Natural killer cell (primary cell): Measurements from ENCODE around the gene TRIM37. TPM values are rescaled to one million over a fixed set of nuclear protein-coding genes. Genes with fewer than 3 reads are reported as not detected.

ENCODE experiments used
- ATAC-seq, 3 donors: fragments of 150-1000 bp in 2 of 3; fragments of 200-7000 bp in 1 of 3; cut with Tn5 transposase; 1 replicate in 1 of 3; 2 replicates in 2 of 3; pipeline ENCODE4 v1.10.0; 2021; ENCODE audit warnings: mild to moderate bottlenecking in 2 of 3, moderate library complexity in 2 of 3
- DNase-seq, 2 donors: peaks; one replicate each; pipeline versions ENCODE4 v3.0.0 to v3.0.0-alpha.2; 2013 to 2021; ENCODE audit warnings: mixed read lengths in 1 of 2
- H3K27ac ChIP-seq: one replicate; pipeline ENCODE4 v1.5.1; 2013; ENCODE audit warnings: mild to moderate bottlenecking, low read length
- H3K27me3 ChIP-seq: one replicate; pipeline ENCODE4 v1.6.1; 2013; ENCODE audit warnings: low read length; ENCODE audit not compliant: control insufficient read depth, insufficient read depth
- H3K36me3 ChIP-seq: one replicate; pipeline ENCODE4 v1.6.1; 2013; ENCODE audit warnings: low read length; ENCODE audit not compliant: control insufficient read depth, insufficient read depth
- H3K4me1 ChIP-seq: one replicate; pipeline ENCODE4 v1.6.1; 2013; ENCODE audit warnings: low read length; ENCODE audit not compliant: control insufficient read depth, insufficient read depth
- H3K4me3 ChIP-seq: one replicate; pipeline ENCODE4 v1.5.1; 2013; ENCODE audit warnings: low read length
- H3K9me3 ChIP-seq: one replicate; pipeline ENCODE4 v1.6.1; 2013; ENCODE audit warnings: low read length; ENCODE audit not compliant: control insufficient read depth, insufficient read depth
- H3K27ac Mint-ChIP-seq, 2 donors: one replicate each; pipeline ENCODE4 v1.8.0; 2022; ENCODE audit warnings: mild to moderate bottlenecking in 2 of 2, mixed read lengths in 2 of 2, moderate library complexity in 1 of 2
- H3K27me3 Mint-ChIP-seq, 2 donors: one replicate each; pipeline ENCODE4 v1.8.0; 2022; ENCODE audit warnings: low read depth in 2 of 2, mixed read lengths in 2 of 2
- H3K36me3 Mint-ChIP-seq: one replicate; pipeline ENCODE4 v1.8.0; 2022; ENCODE audit warnings: mixed read lengths
- H3K4me1 Mint-ChIP-seq, 2 donors: one replicate each; pipeline ENCODE4 v1.8.0; 2022; ENCODE audit warnings: mixed read lengths in 2 of 2
- H3K4me3 Mint-ChIP-seq: one replicate; pipeline ENCODE4 v1.8.0; 2022; ENCODE audit warnings: mild to moderate bottlenecking, moderate library complexity, mixed read lengths
- H3K9me3 Mint-ChIP-seq, 2 donors: one replicate each; pipeline ENCODE4 v1.8.0; 2022; ENCODE audit warnings: mixed read lengths in 2 of 2
- CTCF ChIP-seq: fragments of 200-600 bp; IDR thresholded peaks from one replicate; pipeline ENCODE4 v1.8.0; 2022; ENCODE audit warnings: antibody characterized with exemption
- WGBS: methylation state at CpG from one replicate; pipeline ENCODE4 v1.1.7; 2013; ENCODE audit warnings: missing lambda C conversion rate; ENCODE audit not compliant: insufficient coverage; 5-methylcytosine and 5-hydroxymethylcytosine counted together
- intact Hi-C: fragments of 100-400 bp; cut with micrococcal nuclease; formaldehyde crosslinking; loops from one replicate; pipeline ENCODE4 v1.14.2; 2022
- total RNA-seq, 4 donors: library from RNA; stranded (reverse); fragments of 120-200 nt in 1 of 4; gene quantifications; one replicate each; pipeline versions ENCODE4 v1.2.3 to v1.2.4, GENCODE V29; 2013 to 2022

Gene TRIM37
- total RNA-seq, 3 donors from 2014 or later (not counting 1 experiment from before 2014, with no cell fraction given), result 20.4 to 26.1 (median 21.9) TPM

GRCh38 chr17:59110973-59111372, 4.3 kb upstream of the TRIM37 start:
- Histone ChIP-seq H3K9me3 (no peaks in the 10 kb centered on the region), H3K27ac (no peak overlapping the region), H3K36me3 (peaks cover 8% of the 10 kb centered on the region), H3K27me3 (no peaks in the 10 kb centered on the region), H3K4me1 (peaks cover 8% of the 10 kb centered on the region), H3K4me3 (no peak overlapping the region)
- Mint-ChIP-seq H3K4me3 (no peak overlapping the region), H3K4me1 (peaks cover 14 to 15% of the 10 kb centered on the region in 2 donors), H3K9me3 (no peaks in the 10 kb centered on the region), H3K27me3 (no peaks in the 10 kb centered on the region), H3K27ac (no peak overlapping the region), H3K36me3 (no peaks in the 10 kb centered on the region)
- intact Hi-C loops, result no loop called here
- DNase-seq (no peak), ATAC-seq (no peak)
- TF ChIP-seq CTCF, result no peak

GRCh38 chr17:59108400-59109102, 1.9 kb upstream of the TRIM37 start:
- DNase-seq, result no peak
- Mint-ChIP-seq H3K27me3 (no peaks in the 10 kb centered on the region), H3K4me3 (peak overlapping the region; percentile 13), H3K9me3 (no peaks in the 10 kb centered on the region), H3K4me1 (peaks cover 24% of the 10 kb centered on the region in 2 donors), H3K27ac (no peak overlapping the region), H3K36me3 (no peaks in the 10 kb centered on the region)
- Histone ChIP-seq H3K27me3 (no peaks in the 10 kb centered on the region), H3K4me1 (peaks cover 14% of the 10 kb centered on the region), H3K27ac (no peak overlapping the region), H3K4me3 (no peak overlapping the region), H3K36me3 (peaks cover 8% of the 10 kb centered on the region), H3K9me3 (no peaks in the 10 kb centered on the region)
- 100% methylated on average over 7 of the region's 7 CpGs for WGBS
- no peak for ATAC-seq
- intact Hi-C loops, result loop anchor here (5.0 kb wide), 1 partner anchor 591 kb away; no protein-coding TSS in a partner anchor
- no peak for TF ChIP-seq CTCF

GRCh38 chr17:59107306-59107670, 608 bp upstream of the TRIM37 start:
- Histone ChIP-seq H3K36me3 (peaks cover 8% of the 10 kb centered on the region), H3K27ac (peak overlapping the region; percentile 62), H3K4me1 (peaks cover 14% of the 10 kb centered on the region), H3K27me3 (no peaks in the 10 kb centered on the region), H3K9me3 (no peaks in the 10 kb centered on the region), H3K4me3 (peak overlapping the region; percentile 99)
- TF ChIP-seq CTCF, result no peak
- intact Hi-C loops, result loop anchor here (2.0 to 5.0 kb wide), 2 partner anchors 104 to 590 kb away; partner anchors contain the start of gene SMG8
- Mint-ChIP-seq H3K9me3 (no peaks in the 10 kb centered on the region), H3K27me3 (no peaks in the 10 kb centered on the region), H3K4me3 (peak overlapping the region; percentile 95), H3K4me1 (peaks cover 24% of the 10 kb centered on the region in 2 donors), H3K27ac (peak overlapping the region; percentile 92 to 95), H3K36me3 (no peaks in the 10 kb centered on the region)
- 0% methylated on average over 5 of the region's 10 CpGs for WGBS
- ATAC-seq (no peak), DNase-seq (no peak)
